Osteocyte (in vitro differentiated cells): Measurements from ENCODE around the gene ZNF688. TPM values are rescaled to one million over a fixed set of nuclear protein-coding genes. Genes with fewer than 3 reads are reported as not detected.
"Not testable (repeated sequence)": the region's sequence is repeated elsewhere in the genome, so short reads cannot be mapped to it uniquely, and the experiment has no call there.

ENCODE experiments used
- DNase-seq: peaks from one replicate; pipeline ENCODE4 v3.0.0; 2021; ENCODE audit warnings: mixed read lengths; ENCODE audit not compliant: unreplicated experiment; ENCODE audit errors: extremely low spot score
- H3K27ac Mint-ChIP-seq: one replicate; pipeline ENCODE4 v1.8.0; 2021; ENCODE audit warnings: mild to moderate bottlenecking, mixed read lengths; ENCODE audit not compliant: unreplicated experiment
- H3K27me3 Mint-ChIP-seq: one replicate; pipeline ENCODE4 v1.8.0; 2021; ENCODE audit warnings: mixed read lengths; ENCODE audit not compliant: unreplicated experiment
- H3K36me3 Mint-ChIP-seq: one replicate; pipeline ENCODE4 v1.8.0; 2021; ENCODE audit warnings: mixed read lengths; ENCODE audit not compliant: unreplicated experiment
- H3K4me1 Mint-ChIP-seq: one replicate; pipeline ENCODE4 v1.8.0; 2021; ENCODE audit warnings: mixed read lengths; ENCODE audit not compliant: unreplicated experiment
- H3K4me3 Mint-ChIP-seq: one replicate; pipeline ENCODE4 v1.8.0; 2021; ENCODE audit warnings: mild to moderate bottlenecking, moderate library complexity, mixed read lengths; ENCODE audit not compliant: unreplicated experiment
- H3K9me3 Mint-ChIP-seq: one replicate; pipeline ENCODE4 v1.8.0; 2021; ENCODE audit warnings: mixed read lengths; ENCODE audit not compliant: unreplicated experiment
- CTCF ChIP-seq: fragments of 200-600 bp; sonication (generic); IDR thresholded peaks from 2 replicates; pipeline ENCODE4 v1.5.0; 2021; ENCODE audit warnings: antibody characterized with exemption, mild to moderate bottlenecking, moderate library complexity
- total RNA-seq: library from RNA; stranded (reverse); gene quantifications from 2 replicates; pipeline ENCODE4 v1.2.1, GENCODE V29; 2021

Gene ZNF688
- total RNA-seq, 1 donor from 2014 or later: 10.9 TPM

- no peak for DNase-seq
- H3K27ac Mint-ChIP-seq: no peak overlapping the region
Measured at GRCh38 chr16:30600215-30600614, 28.7 kb upstream of the ZNF688 start.

DNA sequence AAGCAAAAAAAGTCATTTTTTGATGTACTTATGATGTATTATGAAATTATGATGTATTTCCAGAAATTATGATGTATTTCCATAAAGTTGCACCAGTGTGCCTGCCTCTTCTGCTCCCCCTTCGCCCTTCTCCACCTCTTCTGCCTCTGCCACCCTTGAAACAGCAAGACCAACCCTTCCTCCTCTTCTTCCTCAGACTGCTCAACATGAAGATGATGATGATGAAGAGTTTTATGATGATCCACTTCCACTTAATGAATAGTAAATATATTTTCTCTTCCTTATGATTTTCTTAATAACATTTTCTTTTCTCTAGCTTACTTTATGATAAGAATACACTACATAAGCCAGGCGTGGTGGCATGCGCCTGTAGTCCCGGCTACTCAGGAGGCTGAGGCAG is 21.4 kb upstream of the ZNF688 start:
- Mint-ChIP-seq H3K27me3 (no peaks in the 10 kb centered on the region), H3K36me3 (no peaks in the 10 kb centered on the region), H3K4me1 (no peaks in the 10 kb centered on the region), H3K9me3 (peaks cover 6% of the 10 kb centered on the region), H3K27ac (no peak overlapping the region), H3K4me3 (no peak overlapping the region)
- no peak for DNase-seq
- TF ChIP-seq CTCF: no peak

More at GRCh38 chr16:30600215-30600614, 28.7 kb upstream of the ZNF688 start:
- no peak overlapping the region for H3K4me3 Mint-ChIP-seq
- H3K4me1 Mint-ChIP-seq: no peaks in the 10 kb centered on the region
- no peaks in the 10 kb centered on the region for H3K9me3 Mint-ChIP-seq
- no peak for TF ChIP-seq CTCF
- no peaks in the 10 kb centered on the region for H3K27me3 Mint-ChIP-seq
- peaks cover 17% of the 10 kb centered on the region for H3K36me3 Mint-ChIP-seq

DNA sequence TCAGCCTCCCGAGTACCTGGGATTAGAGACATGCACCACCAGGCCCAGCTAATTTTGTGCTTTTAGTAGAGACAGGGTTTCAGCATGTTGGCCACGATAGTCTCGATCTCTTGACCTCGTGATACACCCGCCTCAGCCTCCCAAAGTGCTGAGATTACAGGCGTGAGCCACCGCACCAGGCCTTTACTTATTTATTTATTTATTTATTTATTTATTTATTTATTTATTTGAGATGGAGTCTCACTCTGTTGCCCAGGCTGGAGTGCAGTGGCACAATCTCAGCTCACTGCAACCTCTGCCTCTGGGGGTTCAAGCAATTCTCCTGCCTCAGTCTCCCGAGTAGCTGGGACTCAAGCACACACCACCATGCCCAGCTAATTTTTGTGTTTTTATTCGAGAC is 19.4 kb upstream of the ZNF688 start:
- H3K27me3 Mint-ChIP-seq, H3K36me3 Mint-ChIP-seq, H3K9me3 Mint-ChIP-seq: not testable (repeated sequence)

GRCh38 chr16:30589582-30589981 is 18.1 kb upstream of the ZNF688 start:
- H3K27ac Mint-ChIP-seq, DNase-seq, H3K9me3 Mint-ChIP-seq, H3K4me3 Mint-ChIP-seq, H3K4me1 Mint-ChIP-seq, H3K27me3 Mint-ChIP-seq, H3K36me3 Mint-ChIP-seq: not testable (repeated sequence)

More for the DNA sequence above, 19.4 kb upstream of the ZNF688 start:
- not testable (repeated sequence) for DNase-seq, H3K27ac Mint-ChIP-seq, H3K4me3 Mint-ChIP-seq, H3K4me1 Mint-ChIP-seq

- peaks cover 10% of the 10 kb centered on the region for H3K4me1 Mint-ChIP-seq
- H3K27ac Mint-ChIP-seq: no peak overlapping the region
- no peak for DNase-seq
- no peak overlapping the region for H3K4me3 Mint-ChIP-seq
- no peaks in the 10 kb centered on the region for H3K27me3 Mint-ChIP-seq
- H3K36me3 Mint-ChIP-seq: no peaks in the 10 kb centered on the region
- H3K9me3 Mint-ChIP-seq: no peaks in the 10 kb centered on the region
- TF ChIP-seq CTCF: no peak
Measured at GRCh38 chr16:30588651-30589050, 17.1 kb upstream of the ZNF688 start.

- DNase-seq: peak; percentile 97
- Mint-ChIP-seq H3K27me3 (no peaks in the 10 kb centered on the region), H3K4me1 (peaks cover 15% of the 10 kb centered on the region), H3K36me3 (peaks cover 3% of the 10 kb centered on the region), H3K9me3 (no peaks in the 10 kb centered on the region), H3K27ac (peak within 1 kb of the TSS; percentile 87), H3K4me3 (peak within 1 kb of the TSS; percentile 77)
- TF ChIP-seq CTCF: peak; percentile 20
Measured at GRCh38 chr16:30585400-30586191, 14.1 kb upstream of the ZNF688 start, which contains the start of gene ZNF785. Gene ZNF785, minus strand, starts transcription at chr16:30585697. Its CDS starts 86 bp downstream, at chr16:30585611.
